NCI-H1048 (cell line): ENCODE measurements around the gene PDK4.
"Not testable (repeated sequence)": the region's sequence is repeated elsewhere in the genome, so short reads cannot be mapped to it uniquely, and the experiment has no call there.

Source experiments
- DNase-seq: peaks from one replicate; lab custom pipeline; 2025; lab: John Stamatoyannopoulos, UW

The PDK4 gene

GRCh38 chr7:95569720-95570119 is 26.6 kb downstream of the PDK4 start:
- DNase-seq, result no peak

DNA sequence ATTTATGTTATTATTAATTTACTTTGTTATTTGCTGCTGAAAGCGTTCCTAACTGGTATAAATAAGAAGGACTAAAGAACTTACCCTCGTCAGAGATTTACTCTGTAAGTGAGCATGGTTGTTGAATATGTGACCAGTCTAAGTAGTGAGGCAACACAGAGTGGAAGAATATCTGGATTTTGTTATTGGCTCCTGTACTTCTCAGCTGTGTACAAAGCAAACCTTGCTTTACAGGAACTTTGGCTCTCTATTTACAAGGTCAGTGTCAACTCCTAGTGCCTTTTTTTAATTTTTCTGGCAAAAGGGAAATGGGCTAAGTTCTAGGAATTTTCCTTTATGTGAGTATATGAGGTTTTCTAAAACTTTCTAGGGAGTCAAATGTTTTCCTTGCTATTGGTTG is 35.6 kb downstream of the PDK4 start:
- no peak for DNase-seq

DNA sequence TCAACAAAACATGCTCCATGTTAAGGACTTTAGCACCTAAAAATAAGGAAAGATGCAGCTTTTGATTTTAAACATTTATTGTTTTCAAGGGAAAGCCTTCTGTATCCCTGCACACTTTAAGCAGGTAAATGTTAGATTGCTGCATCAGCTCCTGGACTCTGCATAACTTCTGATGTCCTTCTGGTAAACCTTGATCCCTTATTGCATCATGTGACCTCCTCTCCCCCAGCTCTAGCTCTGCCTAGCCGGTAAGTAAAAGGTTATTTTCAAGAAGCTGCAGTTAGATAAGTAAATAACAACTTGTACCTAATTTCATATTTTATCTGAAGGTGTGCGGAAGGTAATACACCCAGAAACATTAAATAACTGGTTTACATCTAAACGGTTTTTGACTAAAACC is 37.5 kb downstream of the PDK4 start:
- no peak for DNase-seq

GRCh38 chr7:95556777-95557176 is 39.5 kb downstream of the PDK4 start:
- no peak for DNase-seq

DNA sequence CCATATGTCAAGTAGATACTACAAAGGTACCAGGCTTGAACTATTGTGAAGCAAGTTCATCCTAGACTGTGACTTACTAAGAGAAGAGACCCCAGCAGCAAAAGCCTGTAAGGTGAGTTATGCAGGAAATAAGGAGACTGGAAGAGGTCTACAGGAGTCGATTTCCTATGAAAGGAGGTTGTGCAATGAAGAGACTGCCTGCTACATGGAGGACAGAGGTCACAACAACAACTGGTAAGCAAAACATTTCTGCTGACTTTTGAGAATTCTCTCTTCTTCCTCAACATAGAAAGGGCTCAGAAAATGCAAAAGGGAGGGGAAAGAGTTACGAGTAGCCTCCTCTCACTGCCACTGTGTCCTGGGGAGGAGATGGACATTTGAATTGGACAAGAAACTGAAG is 42.4 kb downstream of the PDK4 start:
- no peak for DNase-seq

GRCh38 chr7:95552010-95552926 is 44.0 kb downstream of the PDK4 start:
- not testable (repeated sequence) for DNase-seq

DNA sequence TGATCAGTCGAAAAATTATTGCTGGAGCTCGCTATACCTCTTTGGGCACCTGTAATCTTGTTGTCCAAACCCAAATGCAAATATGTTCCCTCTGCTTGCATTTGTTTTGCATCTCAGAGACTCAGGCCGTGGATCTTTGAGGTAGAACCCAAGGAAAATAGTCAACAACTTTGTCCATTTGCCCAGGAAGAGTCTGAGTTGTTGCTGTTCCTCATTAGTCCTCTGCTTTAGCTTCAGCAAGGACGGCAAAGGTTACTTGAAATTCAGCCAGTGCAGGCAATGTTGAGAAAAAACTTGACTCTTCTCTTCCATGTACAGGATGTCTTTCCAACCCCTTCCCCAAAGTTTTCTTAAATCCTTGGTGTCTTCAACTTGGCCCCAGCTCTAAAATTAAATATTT is 45.8 kb downstream of the PDK4 start:
- DNase-seq, result no peak

DNA sequence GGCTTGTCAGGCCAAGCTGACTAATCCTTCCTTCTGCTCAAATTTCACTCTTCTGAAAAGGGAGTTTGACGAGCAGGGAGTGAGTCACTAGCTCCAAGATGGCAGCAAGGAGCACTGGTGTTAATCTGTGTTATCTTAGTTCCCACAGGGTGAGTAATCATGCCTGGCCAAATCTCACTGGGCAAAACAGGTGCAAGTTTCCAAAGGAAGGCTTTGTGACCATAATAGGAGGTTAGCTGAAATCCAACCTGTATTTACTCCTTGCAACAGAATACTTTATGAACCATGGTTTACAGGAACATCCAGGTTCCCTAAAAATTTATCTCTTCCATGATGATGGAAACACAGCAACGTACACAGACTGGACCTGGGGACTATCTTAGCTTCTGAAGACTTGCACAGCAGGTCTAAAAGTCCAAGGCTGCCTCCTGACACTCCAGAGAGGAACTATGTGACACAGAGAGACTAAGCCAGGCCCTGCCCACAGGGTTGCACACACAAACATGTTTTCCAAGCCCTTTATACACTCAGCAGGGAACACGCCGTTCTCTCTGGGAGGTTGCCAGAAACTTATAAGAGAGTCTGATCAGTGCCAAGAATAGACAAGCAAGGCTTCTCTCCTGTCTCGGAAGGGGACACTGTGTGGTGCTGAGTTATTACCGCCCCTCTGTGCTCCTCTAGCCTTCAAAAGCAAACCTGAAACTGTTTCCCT is 46.3 kb downstream of the PDK4 start:
- no peak for DNase-seq

DNA sequence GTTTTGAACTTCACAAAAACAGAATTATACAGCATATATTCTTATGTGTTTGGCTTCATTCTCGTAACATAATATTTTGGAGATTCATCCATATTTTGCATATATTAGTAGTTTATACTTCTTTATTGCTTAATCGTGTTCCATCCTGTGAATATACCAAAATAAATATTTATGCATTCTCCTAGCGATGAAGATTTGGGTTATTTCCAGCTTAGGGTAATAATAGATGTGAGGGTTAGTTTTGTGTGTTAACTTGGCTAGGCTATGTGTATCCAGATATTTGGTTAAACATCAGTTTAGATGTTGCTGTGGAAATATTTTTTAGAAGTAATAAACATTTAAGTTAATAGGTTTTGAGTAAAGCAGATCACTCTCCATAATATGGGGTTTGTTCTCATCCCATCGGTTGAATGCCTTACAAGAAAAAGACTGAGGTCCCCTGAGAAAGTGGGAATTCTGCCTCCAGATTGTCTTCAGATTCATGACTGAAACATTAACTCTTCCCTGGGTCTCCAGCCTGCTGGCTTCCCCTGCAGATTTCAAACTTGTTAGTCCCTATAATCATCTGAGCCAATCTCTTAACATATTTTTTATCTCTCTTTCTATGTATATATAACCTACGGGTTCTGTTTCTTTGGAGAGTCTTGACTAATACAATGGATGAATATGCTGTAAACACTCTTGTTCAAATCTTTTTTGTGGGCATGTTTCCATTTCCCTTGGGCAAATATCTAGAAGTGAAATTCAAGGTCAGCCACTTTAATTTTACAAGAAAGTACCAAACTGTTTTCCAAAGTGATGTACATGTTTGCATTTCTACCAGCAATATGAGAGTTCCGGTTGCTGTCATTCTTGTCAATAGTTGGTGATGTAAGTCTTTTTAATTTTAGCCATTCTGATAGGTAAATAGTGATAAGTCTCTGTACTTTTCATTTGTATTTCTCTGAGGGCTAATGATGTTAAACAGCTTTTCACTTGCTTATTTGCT is 48.7 kb downstream of the PDK4 start:
- DNase-seq, result no peak

GRCh38 chr7:95546647-95547046 is 49.7 kb downstream of the PDK4 start:
- DNase-seq, result no peak

DNA sequence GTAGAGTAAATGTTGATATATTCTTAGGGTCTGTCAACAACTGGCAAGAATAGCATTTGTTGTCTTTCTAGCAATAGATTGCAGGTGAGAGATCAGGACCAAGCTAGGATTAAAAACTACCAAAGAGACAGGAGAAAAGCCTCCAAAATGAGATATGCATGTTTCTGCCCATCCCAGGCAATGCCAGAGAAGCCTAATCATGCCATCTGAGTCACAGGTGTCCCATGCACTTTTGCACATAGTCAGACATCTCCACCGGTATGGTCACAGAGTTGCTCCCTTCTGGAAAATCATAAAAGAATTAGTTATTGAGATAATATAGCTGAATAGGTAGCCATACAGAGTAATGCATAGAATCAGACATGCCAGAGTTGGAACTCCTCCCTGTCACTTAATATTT is 50.6 kb downstream of the PDK4 start:
- no peak for DNase-seq

DNA sequence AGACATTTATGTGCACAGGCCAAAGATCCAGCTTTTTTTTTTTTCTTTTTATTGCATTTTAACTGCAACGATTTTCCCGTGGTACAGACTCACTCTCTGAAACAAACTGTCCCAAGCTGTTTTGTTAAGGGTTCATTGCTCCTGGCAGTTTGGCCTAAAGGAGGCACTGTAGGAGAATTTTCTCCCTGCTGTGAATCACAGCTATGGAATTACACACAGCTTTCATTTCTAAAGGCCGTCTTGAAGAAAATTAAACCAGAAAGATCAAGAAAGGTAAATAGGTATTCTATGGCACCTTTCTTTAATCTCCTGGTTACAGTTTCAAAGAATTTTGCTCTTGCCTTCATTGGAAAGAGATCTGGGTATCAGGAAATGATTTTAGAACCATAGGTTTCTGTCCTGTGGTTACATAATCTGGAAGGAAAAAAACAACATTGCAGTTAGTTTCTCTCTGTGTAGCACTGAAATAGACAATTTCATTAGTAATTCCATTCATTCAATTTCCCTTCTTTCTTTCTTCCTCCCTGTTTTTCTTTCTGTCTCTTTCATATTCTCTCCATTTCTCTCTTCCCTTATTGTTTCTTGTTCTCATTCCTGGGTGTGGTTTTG is 51.2 kb downstream of the PDK4 start:
- DNase-seq, result no peak

DNA sequence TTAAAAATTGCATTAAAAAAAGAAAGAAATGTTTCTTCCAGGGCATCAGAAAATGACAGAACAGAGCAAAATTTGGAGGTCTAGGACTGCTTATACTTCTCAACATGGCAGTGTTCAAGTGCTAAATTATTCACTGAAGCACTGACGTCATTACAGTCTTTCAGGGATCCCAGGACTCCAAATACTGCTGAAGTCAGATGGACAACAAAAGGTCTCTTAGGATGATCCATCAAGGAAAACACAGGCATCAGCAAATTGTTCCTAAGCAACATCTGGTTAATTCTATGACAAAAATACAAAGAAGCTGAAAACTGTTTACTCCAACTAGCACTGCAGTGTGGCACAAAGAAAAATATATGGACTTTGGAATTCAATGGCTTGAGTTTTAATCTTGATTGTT is 52.1 kb downstream of the PDK4 start:
- no peak for DNase-seq

DNA sequence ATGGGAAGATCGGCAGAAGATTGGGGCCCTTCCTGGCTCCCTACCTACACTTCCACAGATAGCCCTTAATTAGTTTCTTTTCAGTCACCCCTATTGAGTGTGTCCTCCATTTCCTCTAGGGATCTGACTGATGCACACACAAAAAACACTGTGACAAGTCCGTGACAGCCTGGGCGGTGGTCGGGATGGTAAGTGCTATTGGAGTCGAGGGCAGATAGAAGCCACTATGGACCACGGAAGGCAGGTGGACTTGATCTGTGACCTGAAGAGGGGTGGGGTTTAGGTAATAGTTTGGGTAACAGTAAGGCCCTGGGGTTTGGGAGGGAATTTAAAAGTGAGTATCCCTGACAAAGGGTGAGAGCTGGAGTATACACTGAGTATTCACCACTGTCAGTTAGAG is 53.0 kb downstream of the PDK4 start:
- no peak for DNase-seq

- no peak for DNase-seq
These were observed 56.0 kb downstream of the PDK4 start for GRCh38 chr7:95540366-95540765.

- DNase-seq, result no peak
These were observed 56.9 kb downstream of the PDK4 start for GRCh38 chr7:95539426-95539825.

GRCh38 chr7:95537468-95537867 is 58.8 kb downstream of the PDK4 start:
- no peak for DNase-seq

DNA sequence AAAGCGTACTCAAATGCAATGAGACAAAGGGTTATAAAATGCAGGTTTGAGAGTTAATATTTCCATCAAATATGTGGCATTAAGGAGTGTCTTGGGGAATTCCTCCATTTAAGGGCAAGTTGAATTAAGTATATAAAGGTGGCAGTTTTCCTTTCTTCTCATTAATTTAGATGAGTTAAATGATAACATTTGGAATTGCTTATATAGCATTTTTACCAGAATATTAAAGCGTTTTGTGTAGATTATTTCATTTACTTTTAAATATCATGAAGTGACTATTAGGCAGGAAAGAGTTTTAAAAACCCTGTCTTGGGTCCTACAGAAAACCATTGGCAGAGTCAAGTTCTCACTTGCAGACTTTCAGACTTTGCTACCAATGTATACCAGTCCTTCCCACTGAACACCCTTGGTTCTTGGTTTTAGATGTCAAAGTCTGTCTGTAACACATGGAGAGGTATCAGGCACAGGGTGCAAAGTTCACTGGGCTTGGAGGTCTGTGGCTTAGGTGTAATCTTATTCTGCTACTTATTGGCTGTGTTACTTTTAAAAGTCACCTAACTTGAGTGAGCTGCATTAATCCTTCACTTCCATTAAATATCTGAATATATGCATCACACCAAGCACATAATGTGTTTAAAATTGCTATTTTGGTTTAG is 59.5 kb downstream of the PDK4 start:
- no peak for DNase-seq

- DNase-seq, result no peak
These were observed 60.7 kb downstream of the PDK4 start for GRCh38 chr7:95535662-95536061.

DNA sequence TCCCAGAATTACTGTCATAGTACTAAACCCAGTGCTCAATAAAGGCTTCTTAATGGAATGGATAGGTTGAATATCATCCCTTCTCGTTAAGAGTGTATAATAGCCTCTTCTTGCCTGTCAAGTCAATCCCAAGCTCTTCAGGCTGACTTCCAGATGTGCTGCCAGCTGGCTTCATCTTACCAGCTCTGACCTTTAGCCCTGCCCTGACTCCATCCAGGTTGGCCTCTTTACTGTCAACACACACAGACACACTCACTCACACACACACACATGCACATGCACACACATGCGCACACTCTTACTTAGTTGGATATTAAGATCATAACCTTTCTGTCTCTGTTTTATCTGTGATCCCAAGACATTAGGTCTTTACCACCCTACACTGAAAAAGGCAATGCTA is 61.5 kb downstream of the PDK4 start:
- DNase-seq, result no peak
